ENCODE measurements around the gene HRCT1. TPM values are rescaled to one million over a fixed set of nuclear protein-coding genes. Genes with fewer than 3 reads are reported as not detected.

The HRCT1 gene
- total and polyA plus RNA-seq, 7 donors: 2.1 to 88.5 (median 5.4) TPM

GRCh38 chr9:35870351-35870923 lies 35.6 kb upstream of the HRCT1 start, which contains the start of gene OR13J1:
Gene OR13J1, minus strand, starts transcription at chr9:35870401. Its CDS starts 0 bp downstream, at chr9:35870401.
- intact Hi-C loops (cut with DNase I): no loop called here

GRCh38 chr9:35871545-35871944 lies 34.5 kb upstream of the HRCT1 start:
- no peak for DNase-seq
- H3K9me3 ChIP-seq: no peaks in the 10 kb centered on the region
- no peak overlapping the region for H3K4me3 ChIP-seq
- TF ChIP-seq CTCF (IDR thresholded peaks at IDR 0.05) (no peak), POLR2A (IDR thresholded peaks at IDR 0.05) (no peak), EP300 (IDR thresholded peaks at IDR 0.05) (no peak), POLR2AphosphoS5 (IDR thresholded peaks at IDR 0.05) (no peak)
- no peaks in the 10 kb centered on the region for H3K4me1 ChIP-seq
- no peak overlapping the region for H3K27ac ChIP-seq
- H3K36me3 ChIP-seq: no peaks in the 10 kb centered on the region
- 50 to 71% methylated on average over 3 of the region's 3 CpGs for WGBS, 2 donors
- peaks cover 0 to 13% (median 4%) of the 10 kb centered on the region in 3 donors for H3K27me3 ChIP-seq
- intact Hi-C loops (cut with DNase I): no loop called here

More at GRCh38 chr9:35870351-35870923, 35.6 kb upstream of the HRCT1 start, which contains the start of gene OR13J1:
- no peak for TF ChIP-seq POLR2A (IDR thresholded peaks at IDR 0.05)
- no peak for TF ChIP-seq CTCF (IDR thresholded peaks at IDR 0.05)
- no peak for TF ChIP-seq POLR2AphosphoS5 (IDR thresholded peaks at IDR 0.05)
- TF ChIP-seq EP300 (IDR thresholded peaks at IDR 0.05): no peak
- 86 to 90% methylated on average over 8 of the region's 8 CpGs for WGBS, 2 donors
- Histone ChIP-seq H3K27ac (no peak within 1 kb of the TSS), H3K9me3 (no peaks in the 10 kb centered on the region), H3K27me3 (peaks cover 0 to 13% (median 4%) of the 10 kb centered on the region in 3 donors), H3K4me3 (no peak within 1 kb of the TSS), H3K36me3 (no peaks in the 10 kb centered on the region), H3K4me1 (no peaks in the 10 kb centered on the region)
- DNase-seq: no peak

- intact Hi-C loops (cut with DNase I): no loop called here
- no peak overlapping the region for H3K4me3 ChIP-seq
- no peaks in the 10 kb centered on the region for H3K4me1 ChIP-seq
- no peak for DNase-seq
- WGBS, 2 donors: 59 to 69% methylated on average over 3 of the region's 3 CpGs
- no peaks in the 10 kb centered on the region for H3K9me3 ChIP-seq
- TF ChIP-seq CTCF (IDR thresholded peaks at IDR 0.05) (no peak), POLR2A (IDR thresholded peaks at IDR 0.05) (no peak), EP300 (IDR thresholded peaks at IDR 0.05) (no peak), POLR2AphosphoS5 (IDR thresholded peaks at IDR 0.05) (no peak)
- peaks cover 0 to 10% (median 4%) of the 10 kb centered on the region in 3 donors for H3K27me3 ChIP-seq
- no peaks in the 10 kb centered on the region for H3K36me3 ChIP-seq
- H3K27ac ChIP-seq: no peak overlapping the region
Observed at GRCh38 chr9:35872505-35872904, 33.5 kb upstream of the HRCT1 start.

GRCh38 chr9:35882263-35882848 lies 23.6 kb upstream of the HRCT1 start:
- no peaks in the 10 kb centered on the region for H3K27me3 ChIP-seq
- DNase-seq: peak; percentile 92
- no peaks in the 10 kb centered on the region for H3K9me3 ChIP-seq
- H3K4me3 ChIP-seq: no peak overlapping the region
- H3K36me3 ChIP-seq: no peaks in the 10 kb centered on the region
- intact Hi-C loops (cut with DNase I): loop anchor here (1.0 to 10.0 kb wide), 3 partner anchors 54 to 238 kb away; partner anchors contain the start of genes FAM221B and TMEM8B
- WGBS, 2 donors: 1 to 3% methylated on average over 4 of the region's 4 CpGs
- peak; percentile 89 to 96 (median 94) for TF ChIP-seq CTCF (IDR thresholded peaks at IDR 0.05)
- no peak for TF ChIP-seq POLR2A (IDR thresholded peaks at IDR 0.05)
- peak in 1 of 4 donors; percentile 52 for TF ChIP-seq POLR2AphosphoS5 (IDR thresholded peaks at IDR 0.05)
- H3K27ac ChIP-seq: no peak overlapping the region
- no peaks in the 10 kb centered on the region for H3K4me1 ChIP-seq

All from sigmoid colon (tissue), 7 donors.